Hepatocyte (in vitro differentiated cells): ENCODE data around the gene S100PBP.

Experiments
- CTCF ChIP-seq: fragments of 200-600 bp; sonication (generic); IDR thresholded peaks from 2 replicates; pipeline ENCODE4 v1.5.1; 2016; ENCODE audit warnings: antibody characterized with exemption, mild to moderate bottlenecking; ENCODE audit not compliant: poor library complexity
- EZH2 ChIP-seq: fragments of 200-600 bp; sonication (generic); IDR thresholded peaks from 2 replicates; pipeline ENCODE4 v1.6.1; 2016; ENCODE audit warnings: antibody characterized with exemption, mild to moderate bottlenecking, borderline replicate concordance
- EZH2phosphoT487 ChIP-seq: fragments of 200-600 bp; sonication (generic); IDR thresholded peaks from one replicate; pipeline ENCODE4 v1.6.1; 2018; ENCODE audit warnings: antibody characterized with exemption, mild to moderate bottlenecking, low read depth, moderate library complexity; ENCODE audit not compliant: unreplicated experiment, severe bottlenecking

DNA sequence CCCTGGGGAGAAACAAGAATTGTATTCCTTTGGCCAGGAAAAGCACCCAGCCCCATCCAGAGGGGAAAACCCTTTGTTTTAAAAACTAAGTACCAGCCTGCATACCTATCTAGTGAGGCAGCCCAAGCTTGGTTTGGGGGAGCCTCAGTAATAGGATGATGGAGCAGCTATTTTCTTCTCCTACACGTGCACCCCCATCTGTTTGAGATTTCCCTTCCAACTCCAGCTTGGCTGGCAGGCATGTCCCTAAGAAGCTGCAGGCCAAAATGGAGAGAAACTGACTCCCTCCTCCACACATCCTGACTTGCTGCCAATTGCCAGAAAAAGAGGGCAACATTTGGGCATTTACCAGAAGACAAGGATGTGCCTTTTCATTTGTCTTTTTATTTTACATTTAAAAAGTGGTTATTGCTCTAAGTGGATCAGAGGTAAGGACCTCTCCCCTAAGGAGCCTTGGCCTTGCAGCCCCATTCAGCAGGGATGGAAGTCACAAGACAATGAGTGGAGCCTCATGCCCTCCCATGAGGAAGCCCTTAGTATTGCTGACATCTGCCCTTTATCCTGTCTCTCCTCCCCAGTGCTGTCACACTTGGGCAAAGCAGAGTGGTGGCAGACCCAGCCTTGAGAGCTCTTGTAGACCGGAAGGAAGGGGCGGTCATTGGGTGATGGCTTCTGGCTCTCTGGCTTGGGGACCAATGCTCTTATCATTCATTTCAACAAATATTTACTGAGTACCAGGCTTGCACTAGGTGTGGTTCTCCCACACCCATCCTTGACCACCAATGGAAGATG, 44.6 kb downstream of the S100PBP start:
- TF ChIP-seq EZH2: no peak
- no peak for TF ChIP-seq CTCF
- no peak for TF ChIP-seq EZH2phosphoT487
